ENCODE measurements around the gene TRIM39.

- TF ChIP-seq YY1 (IDR thresholded peaks at IDR 0.05): no peak
- TF ChIP-seq TAF1 (conservative IDR thresholded peaks at IDR 0.05): no peak
- TF ChIP-seq ATF3 (IDR thresholded peaks at IDR 0.05): no peak
- no peak for TF ChIP-seq CTCF (IDR thresholded peaks at IDR 0.05; ENCODE audit: low read depth, low read length, missing input control)
- TF ChIP-seq EGR1 (IDR thresholded peaks at IDR 0.05; ENCODE audit: low read depth in 2 of 2): no peak
- no peak for TF ChIP-seq MAX (IDR thresholded peaks at IDR 0.05)
- no peak for TF ChIP-seq SP1 (IDR thresholded peaks at IDR 0.05)
- TF ChIP-seq FOXA1 (IDR thresholded peaks at IDR 0.05): no peak
- TF ChIP-seq GABPA (IDR thresholded peaks at IDR 0.05 in 1 of 2, conservative IDR thresholded peaks at IDR 0.05 in 1 of 2): no peak
- no peak for TF ChIP-seq ZBTB33 (IDR thresholded peaks at IDR 0.05)
Measured at GRCh38 chr6:30364591-30364990, 37.9 kb downstream of the TRIM39 start.

All from liver (tissue), 3 donors.